Lower leg skin (tissue), 3 donors: ENCODE data around the gene FGFRL1.

Experiments
- POLR2A ChIP-seq, 2 donors: fragments of 450-650 bp; IDR thresholded peaks; one replicate each; pipeline ENCODE4 v1.6.1; 2016 to 2017; ENCODE audit warnings: antibody characterized with exemption in 2 of 2, mild to moderate bottlenecking in 1 of 2, moderate library complexity in 1 of 2
- TF ChIP-seq, protein P1 (sequence below), 3 donors: fragments of 450-650 bp; IDR thresholded peaks; one replicate each; pipeline ENCODE4 v1.5.1; 2016; ENCODE audit warnings: antibody characterized with exemption in 3 of 3, mild to moderate bottlenecking in 3 of 3, moderate library complexity in 2 of 3

DNA sequence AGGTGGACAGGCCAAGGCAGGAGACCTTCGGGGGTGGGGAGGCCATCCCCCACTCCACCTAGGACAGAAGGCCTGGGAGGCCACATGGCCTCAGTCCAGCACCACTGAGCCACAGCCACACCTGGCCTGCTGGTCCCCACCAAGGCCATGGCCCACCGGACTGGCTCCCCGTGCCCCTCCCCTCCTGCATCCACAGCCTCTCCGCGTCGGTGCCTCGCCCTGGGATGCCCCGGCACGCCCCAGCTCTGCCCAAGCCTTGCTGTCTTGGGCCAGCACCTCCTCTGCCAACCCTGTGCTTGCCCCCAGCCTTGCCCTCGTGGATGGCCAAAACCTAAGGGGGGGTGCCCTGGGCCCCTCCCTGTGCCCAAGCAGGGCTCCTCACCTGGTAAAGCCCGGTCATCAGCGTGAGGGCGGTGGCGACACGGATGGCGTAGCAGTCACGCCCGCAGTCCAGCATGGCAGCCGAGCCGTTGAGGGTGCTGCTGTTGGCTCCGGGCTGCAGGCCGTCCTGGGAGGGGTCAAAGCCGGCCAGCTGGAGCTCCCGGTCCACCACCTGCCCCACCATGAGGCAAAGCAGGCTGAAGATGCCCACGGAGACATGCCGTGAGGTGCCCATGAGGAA lies 20.6 kb upstream of the FGFRL1 start:
- TF ChIP-seq, protein P1, sequence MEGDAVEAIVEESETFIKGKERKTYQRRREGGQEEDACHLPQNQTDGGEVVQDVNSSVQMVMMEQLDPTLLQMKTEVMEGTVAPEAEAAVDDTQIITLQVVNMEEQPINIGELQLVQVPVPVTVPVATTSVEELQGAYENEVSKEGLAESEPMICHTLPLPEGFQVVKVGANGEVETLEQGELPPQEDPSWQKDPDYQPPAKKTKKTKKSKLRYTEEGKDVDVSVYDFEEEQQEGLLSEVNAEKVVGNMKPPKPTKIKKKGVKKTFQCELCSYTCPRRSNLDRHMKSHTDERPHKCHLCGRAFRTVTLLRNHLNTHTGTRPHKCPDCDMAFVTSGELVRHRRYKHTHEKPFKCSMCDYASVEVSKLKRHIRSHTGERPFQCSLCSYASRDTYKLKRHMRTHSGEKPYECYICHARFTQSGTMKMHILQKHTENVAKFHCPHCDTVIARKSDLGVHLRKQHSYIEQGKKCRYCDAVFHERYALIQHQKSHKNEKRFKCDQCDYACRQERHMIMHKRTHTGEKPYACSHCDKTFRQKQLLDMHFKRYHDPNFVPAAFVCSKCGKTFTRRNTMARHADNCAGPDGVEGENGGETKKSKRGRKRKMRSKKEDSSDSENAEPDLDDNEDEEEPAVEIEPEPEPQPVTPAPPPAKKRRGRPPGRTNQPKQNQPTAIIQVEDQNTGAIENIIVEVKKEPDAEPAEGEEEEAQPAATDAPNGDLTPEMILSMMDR (IDR thresholded peaks at IDR 0.05), result no peak
- TF ChIP-seq POLR2A (IDR thresholded peaks at IDR 0.05), result no peak
